Tibial nerve (tissue), 4 donors: ENCODE results near the gene TGFB1. TPM values are rescaled to one million over a fixed set of nuclear protein-coding genes. Genes with fewer than 3 reads are reported as not detected.

Source experiments
- DNase-seq, 2 donors: peaks; one replicate each; pipeline ENCODE4 v3.0.0-alpha.2; 2019; ENCODE audit warnings: low spot score in 2 of 2
- H3K27ac ChIP-seq, 4 donors: fragments of 200-600 bp; sonication (generic) in 3 of 4; one replicate each; pipeline ENCODE4 v1.5.1; 2017 to 2019; ENCODE audit warnings: mild to moderate bottlenecking in 1 of 4
- H3K27me3 ChIP-seq, 2 donors: fragments of 200-600 bp; sonication (generic) in 1 of 2; one replicate each; pipeline versions ENCODE4 v1.5.1 to v1.6.0; 2017 to 2019
- H3K36me3 ChIP-seq, 3 donors: fragments of 200-600 bp; sonication (generic); one replicate each; pipeline ENCODE4 v1.5.1; 2018 to 2019
- H3K4me1 ChIP-seq, 4 donors: fragments of 200-600 bp; sonication (generic) in 3 of 4; one replicate each; pipeline ENCODE4 v1.5.1; 2017 to 2019
- H3K4me3 ChIP-seq, 4 donors: fragments of 200-600 bp; sonication (generic) in 3 of 4; one replicate each; pipeline ENCODE4 v1.5.1; 2017 to 2019; ENCODE audit warnings: mild to moderate bottlenecking in 1 of 4, moderate library complexity in 1 of 4
- H3K9me3 ChIP-seq, 4 donors: fragments of 200-600 bp; sonication (generic) in 3 of 4; one replicate each; pipeline ENCODE4 v1.5.1; 2017 to 2019
- EP300 ChIP-seq, 2 donors: sonication (generic); formaldehyde crosslinking; IDR thresholded peaks; one replicate each; pipeline ENCODE4 v1.6.1; 2017; ENCODE audit warnings: antibody characterized with exemption in 2 of 2, mild to moderate bottlenecking in 1 of 2
- POLR2A ChIP-seq, 2 donors: fragments of 450-650 bp; IDR thresholded peaks; one replicate each; pipeline ENCODE4 v1.6.1; 2017; ENCODE audit warnings: antibody characterized with exemption in 2 of 2, mild to moderate bottlenecking in 2 of 2, moderate library complexity in 2 of 2
- WGBS, 2 donors: methylation state at CpG; one replicate each; pipeline ENCODE4 v1.1.5; 2018; 5-methylcytosine and 5-hydroxymethylcytosine counted together
- total RNA-seq, 4 donors: library from RNA; depleted of rRNA; stranded (reverse); fragments of >200 nt; gene quantifications; one replicate each; pipeline ENCODE4 v1.1.0, GENCODE V29; 2016
- TF ChIP-seq, protein P1 (sequence below), 5 experiments: fragments of 200-600 bp in 3 of 5; fragments of 450-650 bp in 2 of 5; sonication (generic) in 3 of 5; IDR thresholded peaks; one replicate each; pipeline ENCODE4 v1.5.1; 2016 to 2019; ENCODE audit warnings: antibody characterized with exemption in 5 of 5, mild to moderate bottlenecking in 3 of 5, moderate library complexity in 2 of 5

TGFB1 gene
- total RNA-seq, 4 donors from 2014 or later: 14.6 to 31.8 (median 23.9) TPM

- 77 to 83% methylated on average over 21 of the region's 21 CpGs for WGBS, 2 donors
- H3K27me3 ChIP-seq: no peaks in the 10 kb centered on the region
- H3K36me3 ChIP-seq: peaks cover 10 to 74% (median 34%) of the 10 kb centered on the region in 3 donors
- no peak for DNase-seq
- peak overlapping the region in 2 of 4 donors; percentile 42 to 61 for H3K27ac ChIP-seq
- H3K4me1 ChIP-seq: peaks cover 4 to 37% (median 25%) of the 10 kb centered on the region in 4 donors
- no peaks in the 10 kb centered on the region for H3K9me3 ChIP-seq
- no peak overlapping the region for H3K4me3 ChIP-seq
- TF ChIP-seq, protein P1, sequence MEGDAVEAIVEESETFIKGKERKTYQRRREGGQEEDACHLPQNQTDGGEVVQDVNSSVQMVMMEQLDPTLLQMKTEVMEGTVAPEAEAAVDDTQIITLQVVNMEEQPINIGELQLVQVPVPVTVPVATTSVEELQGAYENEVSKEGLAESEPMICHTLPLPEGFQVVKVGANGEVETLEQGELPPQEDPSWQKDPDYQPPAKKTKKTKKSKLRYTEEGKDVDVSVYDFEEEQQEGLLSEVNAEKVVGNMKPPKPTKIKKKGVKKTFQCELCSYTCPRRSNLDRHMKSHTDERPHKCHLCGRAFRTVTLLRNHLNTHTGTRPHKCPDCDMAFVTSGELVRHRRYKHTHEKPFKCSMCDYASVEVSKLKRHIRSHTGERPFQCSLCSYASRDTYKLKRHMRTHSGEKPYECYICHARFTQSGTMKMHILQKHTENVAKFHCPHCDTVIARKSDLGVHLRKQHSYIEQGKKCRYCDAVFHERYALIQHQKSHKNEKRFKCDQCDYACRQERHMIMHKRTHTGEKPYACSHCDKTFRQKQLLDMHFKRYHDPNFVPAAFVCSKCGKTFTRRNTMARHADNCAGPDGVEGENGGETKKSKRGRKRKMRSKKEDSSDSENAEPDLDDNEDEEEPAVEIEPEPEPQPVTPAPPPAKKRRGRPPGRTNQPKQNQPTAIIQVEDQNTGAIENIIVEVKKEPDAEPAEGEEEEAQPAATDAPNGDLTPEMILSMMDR (IDR thresholded peaks at IDR 0.05): no peak
- TF ChIP-seq EP300 (IDR thresholded peaks at IDR 0.05) (no peak), POLR2A (IDR thresholded peaks at IDR 0.05) (no peak)
Measured at GRCh38 chr19:41302624-41303351, 50.9 kb downstream of the TGFB1 start.

DNA sequence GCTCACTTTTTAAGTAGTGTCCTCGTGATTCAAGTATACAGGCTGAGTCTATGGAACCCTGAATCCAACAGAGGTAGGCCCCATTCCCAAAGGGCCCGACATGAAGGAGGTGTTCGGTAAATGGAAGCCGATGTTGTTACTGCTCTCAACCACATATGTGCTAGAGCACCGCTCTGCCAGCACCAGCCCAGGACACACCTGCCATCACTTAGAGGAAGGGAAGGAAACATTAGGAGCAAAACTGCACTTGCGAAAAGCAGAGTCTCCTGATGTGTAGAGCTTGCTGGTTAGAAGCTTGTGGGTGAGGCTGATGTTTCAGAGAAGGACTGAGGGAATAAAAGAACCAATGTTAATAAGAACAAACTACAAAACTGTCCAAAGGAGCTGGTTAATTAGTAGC, 53.2 kb downstream of the TGFB1 start:
- TF ChIP-seq POLR2A (IDR thresholded peaks at IDR 0.05) (no peak), EP300 (IDR thresholded peaks at IDR 0.05) (no peak)
- Histone ChIP-seq H3K4me3 (no peak overlapping the region), H3K4me1 (peaks cover 4 to 56% (median 42%) of the 10 kb centered on the region in 4 donors), H3K27me3 (no peaks in the 10 kb centered on the region), H3K27ac (peak overlapping the region; percentile 35 to 89 (median 78)), H3K36me3 (peaks cover 10 to 82% (median 28%) of the 10 kb centered on the region in 3 donors), H3K9me3 (no peaks in the 10 kb centered on the region)
- WGBS, 2 donors: 84% methylated on average over 6 of the region's 6 CpGs
- DNase-seq: no peak

DNA sequence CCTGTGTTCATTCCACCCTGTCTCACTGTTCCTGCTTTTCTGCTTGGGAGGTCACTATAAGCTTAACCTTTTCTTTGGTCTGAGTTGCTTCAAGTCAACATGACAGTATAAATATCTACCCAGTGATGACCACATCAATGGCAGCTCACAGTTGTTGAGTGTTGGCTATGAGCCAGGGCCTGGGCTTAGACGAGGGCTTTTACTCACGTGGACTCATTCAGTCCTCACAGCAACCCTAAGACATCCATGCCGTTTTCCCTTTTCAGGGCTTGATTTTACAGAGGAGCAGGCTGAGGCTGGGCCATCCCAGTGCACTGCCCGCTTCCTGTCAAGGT, 54.0 kb downstream of the TGFB1 start:
- TF ChIP-seq POLR2A (IDR thresholded peaks at IDR 0.05) (no peak), EP300 (IDR thresholded peaks at IDR 0.05) (no peak)
- TF ChIP-seq, protein P1 (IDR thresholded peaks at IDR 0.05): no peak
- Histone ChIP-seq H3K4me1 (peaks cover 4 to 56% (median 42%) of the 10 kb centered on the region in 4 donors), H3K4me3 (no peak overlapping the region), H3K27ac (peak overlapping the region; percentile 35 to 89 (median 78)), H3K36me3 (peaks cover 6 to 82% (median 28%) of the 10 kb centered on the region in 3 donors), H3K27me3 (no peaks in the 10 kb centered on the region), H3K9me3 (no peaks in the 10 kb centered on the region)
- WGBS, 2 donors: 27 to 28% methylated on average over 4 of the region's 4 CpGs
- peak; percentile 41 to 51 for DNase-seq

GRCh38 chr19:41299046-41299754, 54.5 kb downstream of the TGFB1 start:
- Histone ChIP-seq H3K27ac (peak overlapping the region; percentile 58 to 89 (median 78)), H3K27me3 (no peaks in the 10 kb centered on the region), H3K4me3 (no peak overlapping the region), H3K9me3 (no peaks in the 10 kb centered on the region), H3K36me3 (peaks cover 4 to 82% (median 28%) of the 10 kb centered on the region in 3 donors), H3K4me1 (peaks cover 4 to 52% (median 42%) of the 10 kb centered on the region in 4 donors)
- peak; percentile 37 to 56 for DNase-seq
- TF ChIP-seq EP300 (IDR thresholded peaks at IDR 0.05): peak; percentile 68 to 74
- TF ChIP-seq, protein P1 (IDR thresholded peaks at IDR 0.05): no peak
- TF ChIP-seq POLR2A (IDR thresholded peaks at IDR 0.05): no peak
- WGBS, 2 donors: 42% methylated on average over 10 of the region's 10 CpGs

GRCh38 chr19:41298348-41298964, 55.3 kb downstream of the TGFB1 start:
- no peaks in the 10 kb centered on the region for H3K9me3 ChIP-seq
- 16 to 18% methylated on average over 4 of the region's 4 CpGs for WGBS, 2 donors
- H3K27ac ChIP-seq: peak overlapping the region; percentile 58 to 89 (median 78)
- DNase-seq: peak; percentile 46 to 47
- no peaks in the 10 kb centered on the region for H3K27me3 ChIP-seq
- TF ChIP-seq EP300 (IDR thresholded peaks at IDR 0.05): peak; percentile 44 to 61
- TF ChIP-seq, protein P1 (IDR thresholded peaks at IDR 0.05): no peak
- no peak overlapping the region for H3K4me3 ChIP-seq
- peaks cover 3 to 82% (median 29%) of the 10 kb centered on the region in 3 donors for H3K36me3 ChIP-seq
- peaks cover 4 to 52% (median 42%) of the 10 kb centered on the region in 4 donors for H3K4me1 ChIP-seq
